Liver (tissue), 3 donors: ENCODE data around the gene FBN1.

Experiments
- GABPA ChIP-seq, 2 donors: IDR thresholded peaks in 1 of 2; conservative IDR thresholded peaks in 1 of 2; 2 replicates each; pipeline ENCODE4 v1.6.1; 2016; ENCODE audit warnings: antibody characterized with exemption in 2 of 2, mild to moderate bottlenecking in 1 of 2, moderate library complexity in 1 of 2
- JUND ChIP-seq, 2 donors: IDR thresholded peaks; 2 replicates each; pipeline ENCODE4 v1.6.1; 2016; ENCODE audit warnings: antibody characterized with exemption in 2 of 2
- TAF1 ChIP-seq: conservative IDR thresholded peaks from 2 replicates; pipeline ENCODE4 v1.6.1; 2016; ENCODE audit warnings: antibody characterized with exemption, mild to moderate bottlenecking
- TF ChIP-seq, protein P1 (sequence below): fragments of 150-350 bp; IDR thresholded peaks from 2 replicates; pipeline ENCODE4 v1.5.1; 2017; ENCODE audit warnings: improper control_type of control experiment, low read depth, low read length; ENCODE audit not compliant: missing input control
- TF ChIP-seq, protein P2 (sequence below): IDR thresholded peaks from 2 replicates; pipeline ENCODE4 v1.6.1; 2016; ENCODE audit warnings: antibody characterized with exemption
- donor health status: healthy.
- donor health status: healthy.

DNA sequence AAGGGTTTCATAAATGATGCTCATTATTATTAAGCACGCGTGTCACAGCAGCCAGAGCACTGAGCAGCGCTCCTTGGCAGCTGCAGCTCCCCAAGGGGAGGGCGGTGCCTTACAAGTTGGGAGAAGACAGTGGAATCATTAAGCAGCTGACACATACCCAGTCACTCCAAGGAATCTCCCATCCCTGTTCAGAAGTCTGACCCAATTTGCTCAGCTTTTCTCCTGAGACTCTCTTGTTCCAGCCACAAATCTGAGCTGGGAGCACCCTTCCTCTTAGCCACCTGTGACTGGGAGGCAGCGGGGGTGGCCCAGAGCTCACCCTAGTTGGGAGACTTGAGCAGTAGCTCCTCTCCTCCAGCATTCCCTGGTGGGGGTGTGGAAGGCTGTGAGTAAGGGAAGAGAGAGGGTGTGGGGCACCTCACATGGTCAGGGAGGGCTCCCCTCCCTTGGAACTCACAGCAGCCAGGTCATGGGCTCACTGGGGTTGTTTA is 249.9 kb downstream of the FBN1 start:
- TF ChIP-seq, protein P1, sequence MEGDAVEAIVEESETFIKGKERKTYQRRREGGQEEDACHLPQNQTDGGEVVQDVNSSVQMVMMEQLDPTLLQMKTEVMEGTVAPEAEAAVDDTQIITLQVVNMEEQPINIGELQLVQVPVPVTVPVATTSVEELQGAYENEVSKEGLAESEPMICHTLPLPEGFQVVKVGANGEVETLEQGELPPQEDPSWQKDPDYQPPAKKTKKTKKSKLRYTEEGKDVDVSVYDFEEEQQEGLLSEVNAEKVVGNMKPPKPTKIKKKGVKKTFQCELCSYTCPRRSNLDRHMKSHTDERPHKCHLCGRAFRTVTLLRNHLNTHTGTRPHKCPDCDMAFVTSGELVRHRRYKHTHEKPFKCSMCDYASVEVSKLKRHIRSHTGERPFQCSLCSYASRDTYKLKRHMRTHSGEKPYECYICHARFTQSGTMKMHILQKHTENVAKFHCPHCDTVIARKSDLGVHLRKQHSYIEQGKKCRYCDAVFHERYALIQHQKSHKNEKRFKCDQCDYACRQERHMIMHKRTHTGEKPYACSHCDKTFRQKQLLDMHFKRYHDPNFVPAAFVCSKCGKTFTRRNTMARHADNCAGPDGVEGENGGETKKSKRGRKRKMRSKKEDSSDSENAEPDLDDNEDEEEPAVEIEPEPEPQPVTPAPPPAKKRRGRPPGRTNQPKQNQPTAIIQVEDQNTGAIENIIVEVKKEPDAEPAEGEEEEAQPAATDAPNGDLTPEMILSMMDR, result no peak
- TF ChIP-seq, protein P2, sequence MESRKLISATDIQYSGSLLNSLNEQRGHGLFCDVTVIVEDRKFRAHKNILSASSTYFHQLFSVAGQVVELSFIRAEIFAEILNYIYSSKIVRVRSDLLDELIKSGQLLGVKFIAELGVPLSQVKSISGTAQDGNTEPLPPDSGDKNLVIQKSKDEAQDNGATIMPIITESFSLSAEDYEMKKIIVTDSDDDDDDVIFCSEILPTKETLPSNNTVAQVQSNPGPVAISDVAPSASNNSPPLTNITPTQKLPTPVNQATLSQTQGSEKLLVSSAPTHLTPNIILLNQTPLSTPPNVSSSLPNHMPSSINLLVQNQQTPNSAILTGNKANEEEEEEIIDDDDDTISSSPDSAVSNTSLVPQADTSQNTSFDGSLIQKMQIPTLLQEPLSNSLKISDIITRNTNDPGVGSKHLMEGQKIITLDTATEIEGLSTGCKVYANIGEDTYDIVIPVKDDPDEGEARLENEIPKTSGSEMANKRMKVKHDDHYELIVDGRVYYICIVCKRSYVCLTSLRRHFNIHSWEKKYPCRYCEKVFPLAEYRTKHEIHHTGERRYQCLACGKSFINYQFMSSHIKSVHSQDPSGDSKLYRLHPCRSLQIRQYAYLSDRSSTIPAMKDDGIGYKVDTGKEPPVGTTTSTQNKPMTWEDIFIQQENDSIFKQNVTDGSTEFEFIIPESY, result no peak
- no peak for TF ChIP-seq JUND (IDR thresholded peaks at IDR 0.05)
- TF ChIP-seq GABPA (IDR thresholded peaks at IDR 0.05 in 1 of 2, conservative IDR thresholded peaks at IDR 0.05 in 1 of 2), result no peak
- TF ChIP-seq TAF1, result no peak
